GM21528 (cell line): Measurements from ENCODE around the gene ZNF619.
A peak's percentile ranks its signal among the peaks of the same experiment; 100 is the strongest.
"Not testable (repeated sequence)": the region's sequence is repeated elsewhere in the genome, so short reads cannot be mapped to it uniquely, and the experiment has no call there.

Source experiments
- ATAC-seq: cut with Tn5 transposase; IDR thresholded peaks from one replicate; pipeline ENCODE4 v1.9.1; 2021; ENCODE audit warnings: mild to moderate bottlenecking, moderate library complexity; ENCODE audit not compliant: unreplicated experiment, low FRiP score

ZNF619 gene

DNA sequence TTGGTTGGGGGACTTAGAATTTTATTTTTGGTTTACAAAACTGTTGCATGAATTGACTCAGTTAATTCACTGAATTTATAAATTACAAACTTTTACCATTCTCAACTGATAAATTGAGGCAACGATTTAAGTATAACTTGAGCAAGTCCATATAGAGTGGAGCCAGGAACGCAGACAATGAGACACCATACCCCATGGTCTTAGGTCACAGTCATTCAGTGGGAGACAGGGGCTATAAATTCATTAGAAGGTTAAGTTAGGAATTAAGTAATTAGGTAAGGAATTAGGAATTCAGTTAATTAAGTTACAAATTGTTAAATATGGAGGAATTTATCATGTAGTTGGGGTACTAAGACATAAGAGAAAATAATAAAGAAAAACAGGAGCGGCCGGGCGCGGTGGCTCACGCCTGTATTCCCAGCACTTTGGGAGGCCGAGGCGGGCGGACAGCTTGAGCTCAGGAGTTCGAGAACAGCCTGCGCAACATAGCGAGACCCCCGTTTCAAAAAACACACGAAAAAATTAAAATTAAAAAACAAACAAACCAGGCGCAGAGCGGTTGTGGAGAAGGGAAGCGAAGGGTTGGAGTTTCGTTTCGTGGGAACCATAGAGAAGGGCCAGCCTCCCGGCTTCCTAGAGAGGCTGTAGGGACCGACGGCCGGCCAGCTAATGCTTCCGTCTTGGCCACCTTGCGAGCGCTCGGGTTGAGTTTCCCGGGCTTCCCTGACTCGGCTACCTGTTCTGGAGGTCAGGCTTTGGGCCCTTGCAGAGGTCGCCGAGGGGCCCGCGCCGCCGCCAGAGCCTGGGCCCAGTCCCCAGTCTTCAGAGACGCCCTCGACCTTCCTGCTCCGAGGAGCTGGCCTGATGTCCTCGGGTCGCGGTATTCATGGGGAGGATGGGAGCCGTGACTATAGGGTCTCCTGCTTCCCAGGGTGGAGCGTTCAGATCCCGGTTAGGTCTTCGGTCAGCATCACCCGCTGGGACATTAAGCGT, at the start of gene ZNF619:
Gene ZNF619, plus strand, starts transcription at position 645 of the 993 bp plus-strand sequence. CDS start 858 bp downstream, outside the sequence.
- peak; percentile 81 for ATAC-seq

GRCh38 chr3:40432793-40433192, 44.1 kb upstream of the ZNF619 start:
- ATAC-seq: no peak

- ATAC-seq: no peak
Observed at GRCh38 chr3:40437889-40438288, 39.0 kb upstream of the ZNF619 start.

GRCh38 chr3:40445062-40445461, 31.9 kb upstream of the ZNF619 start:
- ATAC-seq: no peak

GRCh38 chr3:40445880-40446279, 31.0 kb upstream of the ZNF619 start:
- ATAC-seq: no peak

GRCh38 chr3:40450438-40450837, 26.5 kb upstream of the ZNF619 start:
- no peak for ATAC-seq

GRCh38 chr3:40451551-40451950, 25.4 kb upstream of the ZNF619 start:
- ATAC-seq: no peak

GRCh38 chr3:40452057-40452456, 24.9 kb upstream of the ZNF619 start:
- ATAC-seq: no peak

GRCh38 chr3:40452562-40452875, 24.4 kb upstream of the ZNF619 start:
- ATAC-seq: no peak

DNA sequence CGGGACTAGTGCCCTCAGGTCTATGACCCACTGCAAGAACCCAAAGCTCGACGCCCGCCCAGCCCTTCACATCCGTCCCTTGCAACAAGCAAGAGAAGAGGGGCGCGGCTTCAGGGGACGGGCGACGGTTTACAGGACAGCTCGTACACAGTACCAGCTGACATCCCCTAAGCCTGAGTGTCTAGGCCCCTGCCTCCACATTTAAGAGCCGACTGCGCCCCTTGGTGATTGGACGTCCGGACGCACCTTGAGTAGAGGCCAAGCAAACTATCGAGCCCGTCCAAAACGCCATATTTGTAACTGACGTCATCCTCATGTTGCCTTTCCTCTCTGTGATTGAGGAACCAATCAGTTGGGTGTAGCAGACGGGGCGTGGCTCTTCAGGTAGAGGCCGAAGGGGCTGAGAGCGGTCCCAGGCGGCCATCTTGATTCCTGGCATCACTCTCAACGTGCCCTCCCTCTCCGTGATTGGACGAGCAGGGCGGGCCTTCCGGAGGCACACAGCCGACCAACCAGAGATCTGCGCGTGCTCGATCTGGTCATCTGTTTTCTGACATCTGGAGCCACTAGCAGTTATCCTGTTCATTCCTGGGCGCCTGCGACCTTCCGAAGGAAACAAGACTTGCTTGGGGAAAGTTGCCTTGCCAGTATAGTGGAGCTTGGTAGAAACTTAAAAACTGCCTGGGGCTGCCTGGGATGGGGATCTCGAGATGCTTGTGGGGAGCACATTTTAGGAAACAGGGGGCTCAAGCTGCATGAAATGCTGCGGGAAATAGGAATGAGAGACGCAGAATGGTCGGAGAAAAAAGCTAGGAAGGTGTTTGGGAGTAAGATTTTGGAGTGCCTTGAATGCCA, 23.8 kb upstream of the ZNF619 start:
- ATAC-seq: peak; percentile 95

DNA sequence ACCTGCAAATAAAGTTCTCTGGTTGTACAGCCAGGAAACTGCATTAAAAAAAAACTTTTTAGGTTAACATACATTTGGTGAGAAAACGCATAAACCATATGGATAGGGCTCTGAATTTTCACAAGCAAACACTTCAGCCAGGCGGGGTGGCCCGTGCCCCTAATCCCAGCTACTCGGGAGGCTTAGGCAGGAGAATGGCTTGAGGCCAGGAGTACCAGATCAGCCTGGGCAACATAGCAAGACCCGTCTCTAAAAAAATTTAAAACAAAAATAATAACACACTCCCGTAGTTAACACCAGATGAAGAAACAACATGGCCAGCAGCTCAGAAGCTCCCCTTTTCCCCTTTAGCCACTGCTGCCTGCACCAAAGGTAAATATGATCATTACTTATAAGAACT, 23.0 kb upstream of the ZNF619 start:
- no peak for ATAC-seq

GRCh38 chr3:40455328-40455727, 21.6 kb upstream of the ZNF619 start:
- ATAC-seq: no peak

DNA sequence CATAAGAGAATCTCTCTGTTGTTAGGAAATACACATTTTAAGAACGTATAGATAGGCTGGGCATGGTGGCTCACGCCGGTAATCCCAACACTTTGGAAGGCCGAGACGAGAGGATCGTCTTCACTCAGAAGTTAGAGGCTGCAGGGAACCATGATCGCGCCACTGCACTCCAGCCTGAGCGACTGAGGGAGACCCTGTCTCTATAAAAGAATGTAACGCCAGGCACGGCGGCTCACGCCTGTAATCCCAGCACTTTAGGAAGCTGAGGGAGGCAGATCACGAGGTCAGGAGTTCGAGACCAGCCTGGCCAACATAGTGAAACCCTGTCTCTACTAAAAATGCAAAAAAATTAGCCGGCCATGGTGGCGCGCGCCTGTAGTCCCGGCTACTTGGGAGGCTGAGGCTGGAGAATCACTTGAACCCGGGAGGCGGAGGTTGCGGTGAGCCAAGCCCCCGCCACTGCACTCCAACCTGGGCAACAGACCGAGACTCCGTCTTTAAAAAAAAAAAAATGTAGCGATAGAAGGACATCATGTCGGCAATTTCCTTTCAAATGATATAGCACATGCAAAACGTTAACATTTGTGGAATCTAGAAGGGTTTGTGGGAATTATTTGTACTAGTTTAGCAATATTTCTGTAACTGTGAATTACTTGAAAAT, 20.5 kb upstream of the ZNF619 start:
- ATAC-seq: no peak

DNA sequence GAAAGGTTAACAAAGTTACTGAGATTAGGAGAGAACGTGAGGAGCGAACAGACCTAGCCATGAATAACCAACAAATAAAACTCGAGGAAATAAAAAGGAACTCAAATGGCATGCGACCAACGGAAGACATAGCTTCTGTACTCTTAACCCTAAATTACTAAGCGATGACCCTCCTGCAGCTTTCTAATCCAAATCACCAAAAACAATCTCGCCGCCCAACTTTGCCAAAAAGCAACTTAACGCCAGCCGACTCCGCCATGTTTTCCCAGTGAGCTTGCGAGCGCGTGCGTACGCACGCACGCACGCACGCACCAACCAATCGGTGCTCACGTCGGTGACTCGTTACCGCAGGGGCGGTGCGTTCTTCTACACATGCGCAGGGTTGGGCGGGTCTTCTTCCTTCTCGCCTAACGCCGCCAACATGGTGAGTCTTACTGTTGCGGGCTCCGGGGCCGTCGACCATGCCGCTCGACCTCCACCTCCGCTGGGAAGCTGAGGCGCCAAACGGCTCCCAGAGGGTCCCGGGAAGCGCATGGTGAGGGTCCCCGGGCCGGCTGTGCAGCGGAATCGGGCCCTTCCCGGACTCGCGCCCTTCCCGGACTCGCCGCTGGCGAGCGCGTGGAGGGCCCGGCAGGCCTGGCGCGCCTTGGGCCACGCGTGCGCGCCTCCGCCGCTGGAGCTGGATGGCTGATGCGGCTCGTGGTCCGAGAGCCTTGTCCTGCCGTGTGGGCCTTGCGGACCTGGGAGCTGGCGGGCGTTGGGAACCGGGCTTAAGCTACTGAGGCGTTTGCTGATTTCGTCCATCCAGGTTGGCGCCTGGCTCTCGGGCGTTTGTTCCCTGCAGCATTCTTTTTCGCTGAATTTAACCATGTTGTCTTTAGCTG, 19.7 kb upstream of the ZNF619 start, which contains the start of gene RPL14:
Gene RPL14, plus strand, starts transcription at position 400 of the 884 bp plus-strand sequence. Its CDS starts 133 bp downstream, at position 533.
- ATAC-seq: peak; percentile 77

DNA sequence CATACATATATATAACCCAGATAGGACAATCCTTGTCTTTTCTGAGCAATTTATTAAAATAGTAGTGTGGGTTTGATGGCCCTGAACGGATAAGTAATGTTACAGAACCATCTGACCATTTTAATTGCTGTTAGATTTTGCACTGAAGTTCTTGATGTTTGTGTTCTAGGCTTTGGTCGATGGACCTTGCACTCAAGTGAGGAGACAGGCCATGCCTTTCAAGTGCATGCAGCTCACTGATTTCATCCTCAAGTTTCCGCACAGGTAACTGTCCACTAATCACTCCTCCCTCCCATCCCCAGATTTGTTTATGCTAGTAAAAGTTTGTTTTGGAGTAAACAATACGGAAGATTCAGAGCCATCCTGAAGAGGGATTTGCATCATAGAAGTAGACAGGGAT, 18.4 kb upstream of the ZNF619 start:
- no peak for ATAC-seq

DNA sequence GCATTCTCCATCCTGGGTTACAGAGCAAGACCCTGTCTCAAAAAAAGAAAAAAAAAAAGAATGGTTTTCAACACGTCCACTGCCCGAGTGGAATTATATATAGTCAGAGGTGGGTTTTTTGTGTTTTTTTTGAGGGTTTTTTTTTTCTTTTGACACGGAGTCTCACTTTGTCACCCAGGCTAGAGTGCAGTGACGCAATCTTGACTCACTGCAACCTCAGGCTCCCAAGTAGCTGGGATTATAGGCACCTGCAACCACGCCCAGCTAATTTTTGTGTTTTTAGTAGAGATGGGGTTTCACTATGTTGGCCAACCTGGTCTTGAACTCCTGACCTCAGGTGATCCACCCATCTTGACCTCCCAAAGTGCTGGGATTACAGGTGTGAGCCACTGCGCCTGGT, 16.4 kb upstream of the ZNF619 start:
- not testable (repeated sequence) for ATAC-seq

DNA sequence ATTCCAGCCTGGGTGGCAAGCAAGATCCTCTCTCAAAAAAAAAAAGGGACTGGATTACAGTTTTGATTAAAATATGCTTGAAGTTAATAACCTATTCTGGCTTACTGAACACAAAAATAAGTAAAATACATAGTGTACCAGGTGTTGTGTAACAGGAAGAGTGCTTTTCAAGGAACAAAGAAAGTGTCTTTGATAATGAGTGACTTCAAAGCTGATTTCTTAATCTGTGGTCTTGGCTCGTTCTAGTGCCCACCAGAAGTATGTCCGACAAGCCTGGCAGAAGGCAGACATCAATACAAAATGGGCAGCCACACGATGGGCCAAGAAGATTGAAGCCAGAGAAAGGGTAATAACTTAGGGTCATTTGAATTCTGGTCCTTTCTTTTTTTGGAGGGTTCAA, 15.8 kb upstream of the ZNF619 start:
- no peak for ATAC-seq

DNA sequence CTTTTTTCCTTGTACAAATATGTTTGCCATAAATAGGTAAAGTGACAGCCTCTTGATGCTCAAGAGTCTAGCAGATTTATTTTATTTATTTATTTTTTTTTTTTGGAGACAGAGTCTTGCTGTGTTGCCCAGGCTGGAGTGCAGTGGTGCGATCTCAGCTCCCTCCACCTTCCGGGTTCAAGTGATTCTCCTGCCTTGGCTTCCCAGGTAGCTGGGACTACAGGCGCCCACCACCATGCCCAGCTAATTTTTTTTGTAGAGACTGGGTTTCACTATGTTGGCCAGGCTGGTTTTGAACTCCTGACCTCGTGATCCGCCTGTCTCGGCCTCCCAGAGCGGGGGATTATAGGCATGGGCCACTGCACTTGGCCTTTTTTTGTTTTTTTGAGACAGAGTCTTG, 14.1 kb upstream of the ZNF619 start:
- ATAC-seq: not testable (repeated sequence)

DNA sequence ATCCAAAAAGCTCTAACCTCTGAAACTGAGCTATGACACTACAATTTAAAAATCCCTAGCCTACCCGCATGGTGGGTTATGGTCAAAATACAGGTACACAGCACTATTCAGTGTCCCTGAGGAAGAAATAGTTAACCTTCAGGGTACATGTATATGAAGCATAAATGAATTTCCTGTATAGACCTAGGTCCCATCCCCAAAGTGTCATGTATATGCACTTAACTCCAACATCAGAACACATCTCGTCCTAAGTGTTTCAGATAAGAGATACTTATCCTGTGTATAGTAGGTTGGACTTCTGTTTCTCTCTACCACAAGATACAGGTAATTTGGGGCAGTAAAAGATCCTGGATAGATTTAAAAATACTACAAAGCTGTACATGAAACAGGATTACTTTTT, 13.3 kb upstream of the ZNF619 start:
- ATAC-seq: no peak
